BE2C (cell line): ENCODE results near the gene HTN3. TPM values are rescaled to one million over a fixed set of nuclear protein-coding genes. Genes with fewer than 3 reads are reported as not detected.
"Not testable (repeated sequence)": the region's sequence is repeated elsewhere in the genome, so short reads cannot be mapped to it uniquely, and the experiment has no call there.

Experiments used
- DNase-seq: peaks from one replicate; pipeline ENCODE4 v3.0.0-alpha.2; 2020
- H3K27me3 ChIP-seq: fragments of 250-450 bp; sonication (Bioruptor Pico); 2 replicates; pipeline ENCODE4 v1.5.1; 2020; ENCODE audit warnings: mild to moderate bottlenecking
- H3K36me3 ChIP-seq: fragments of 250-450 bp; sonication (Bioruptor Pico); 2 replicates; pipeline ENCODE4 v1.5.1; 2020; ENCODE audit warnings: mild to moderate bottlenecking
- H3K4me1 ChIP-seq: fragments of 250-450 bp; sonication (Bioruptor Pico); 2 replicates; pipeline ENCODE4 v1.5.1; 2020
- H3K4me3 ChIP-seq: 2 replicates; pipeline ENCODE4 v1.5.1; 2011; ENCODE audit warnings: low read depth, low read length
- H3K9me3 ChIP-seq: fragments of 250-450 bp; sonication (Bioruptor Pico); 2 replicates; pipeline ENCODE4 v1.5.1; 2020
- CTCF ChIP-seq: IDR thresholded peaks from 2 replicates; pipeline ENCODE4 v1.5.1; 2012; ENCODE audit warnings: mild to moderate bottlenecking, low read depth, low read length
- polyA plus RNA-seq: library from polyadenylated mRNA; unstranded; fragments of >200 nt; gene quantifications from one replicate; pipeline ENCODE4 v1.2.1, GENCODE V29; 2012; ENCODE audit warnings: low read depth, missing spikeins; ENCODE audit not compliant: insufficient read length, insufficient read depth

Gene HTN3
- 43.4 TPM for polyA plus RNA-seq

DNA sequence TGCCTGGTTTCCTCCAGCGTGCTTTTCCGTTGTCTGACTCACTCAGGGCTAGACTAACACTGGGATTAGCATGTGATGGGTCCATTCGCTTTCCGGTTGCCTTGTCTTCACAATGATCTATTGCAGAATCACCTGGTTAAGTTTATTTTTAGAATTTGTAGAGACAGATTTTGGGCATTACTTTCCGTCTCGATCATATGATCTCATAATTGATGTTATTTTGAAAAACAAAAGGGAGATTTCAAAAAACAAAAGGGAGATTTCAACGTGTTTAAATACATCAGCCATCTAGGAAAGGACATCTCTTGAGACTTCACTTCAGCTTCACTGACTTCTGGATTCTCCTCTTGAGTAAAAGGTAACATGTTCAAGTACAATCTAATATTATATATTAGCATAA lies at the start of gene HTN3:
Gene HTN3 (plus strand): TSS at position 301 of the 400 bp plus-strand sequence. CDS start 2,282 bp downstream, outside the sequence.
- not testable (repeated sequence) for H3K27me3 ChIP-seq, H3K9me3 ChIP-seq, H3K36me3 ChIP-seq, DNase-seq, H3K4me3 ChIP-seq, H3K4me1 ChIP-seq

GRCh38 chr4:69984030-69984443 lies 44.2 kb upstream of the HTN3 start:
- no peaks in the 10 kb centered on the region; the same call in 1 of the 2 replicates for H3K36me3 ChIP-seq
- H3K27me3 ChIP-seq = no peaks in the 10 kb centered on the region
- H3K4me3 ChIP-seq = no peak overlapping the region
- no peaks in the 10 kb centered on the region for H3K4me1 ChIP-seq
- no peak for TF ChIP-seq CTCF
- no peaks in the 10 kb centered on the region for H3K9me3 ChIP-seq
- peak; percentile 22 for DNase-seq

- H3K4me3 ChIP-seq = no peak overlapping the region
- no peaks in the 10 kb centered on the region; the same call in 1 of the 2 replicates for H3K36me3 ChIP-seq
- H3K9me3 ChIP-seq = no peaks in the 10 kb centered on the region
- H3K27me3 ChIP-seq = no peaks in the 10 kb centered on the region
- no peaks in the 10 kb centered on the region for H3K4me1 ChIP-seq
- DNase-seq = no peak
- no peak for TF ChIP-seq CTCF
These were observed 41.6 kb upstream of the HTN3 start for GRCh38 chr4:69986663-69987062.

DNA sequence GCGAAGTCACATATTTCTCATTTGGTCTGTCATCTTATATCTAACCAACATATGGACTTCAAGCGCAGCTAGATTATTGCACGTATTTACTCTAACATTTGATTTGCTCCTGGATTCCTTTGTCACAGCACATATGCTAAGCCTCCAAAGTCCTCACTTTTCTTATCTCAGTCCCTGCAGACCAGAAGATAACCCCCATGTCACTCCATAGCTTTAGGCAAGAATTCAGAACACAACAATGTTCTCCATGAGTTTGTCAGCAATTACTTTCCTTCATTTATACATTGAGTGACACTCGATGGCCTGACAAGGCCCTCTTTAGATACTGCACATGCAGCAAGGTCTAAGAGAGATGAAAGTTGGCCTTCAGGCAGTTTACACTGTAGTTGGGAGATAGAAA lies 37.2 kb upstream of the HTN3 start:
- DNase-seq = no peak
- H3K4me1 ChIP-seq = no peaks in the 10 kb centered on the region
- TF ChIP-seq CTCF = no peak
- H3K36me3 ChIP-seq = no peaks in the 10 kb centered on the region; the same call in 1 of the 2 replicates
- H3K9me3 ChIP-seq = no peaks in the 10 kb centered on the region
- H3K4me3 ChIP-seq = no peak overlapping the region
- no peaks in the 10 kb centered on the region for H3K27me3 ChIP-seq

- Histone ChIP-seq H3K27me3 (no peaks in the 10 kb centered on the region), H3K9me3 (no peaks in the 10 kb centered on the region), H3K4me1 (no peaks in the 10 kb centered on the region), H3K36me3 (no peaks in the 10 kb centered on the region), H3K4me3 (no peak overlapping the region)
- DNase-seq = no peak
- no peak for TF ChIP-seq CTCF
These were observed 33.5 kb upstream of the HTN3 start for GRCh38 chr4:69994782-69995181.

GRCh38 chr4:69995526-69996016 lies 32.7 kb upstream of the HTN3 start, which contains the start of gene STATH:
Gene STATH (plus strand): TSS chr4:69995966. CDS start chr4:69998438, 2,472 bp downstream.
- no peak for DNase-seq
- Histone ChIP-seq H3K27me3 (no peaks in the 10 kb centered on the region), H3K36me3 (no peaks in the 10 kb centered on the region), H3K4me1 (no peaks in the 10 kb centered on the region), H3K9me3 (no peaks in the 10 kb centered on the region), H3K4me3 (no peak within 1 kb of the TSS)
- no peak for TF ChIP-seq CTCF
